A673 (cell line): ENCODE data around the gene IL1RAPL2.

Experiments used
- CTCF ChIP-seq: fragments of 300-800, 200-600 bp; sonication (generic); conservative IDR thresholded peaks from 2 replicates; pipeline ENCODE4 v1.5.1; 2017; ENCODE audit warnings: low read depth, mild to moderate bottlenecking, antibody characterized with exemption, low read length, moderate library complexity, mixed read lengths
- EZH2 ChIP-seq: fragments of 200-600 bp; sonication (generic); IDR thresholded peaks from 2 replicates; pipeline ENCODE4 v1.6.1; 2017; ENCODE audit warnings: borderline replicate concordance, low read depth, mild to moderate bottlenecking, mixed read lengths, antibody characterized with exemption, low read length; ENCODE audit not compliant: poor library complexity, severe bottlenecking

GRCh38 chrX:104988038-104988437 lies 422.0 kb downstream of the IL1RAPL2 start:
- TF ChIP-seq CTCF (no peak), EZH2 (no peak)
